Small intestine (tissue), 7 donors: ENCODE measurements around the gene ABHD6. TPM values are rescaled to one million over a fixed set of nuclear protein-coding genes. Genes with fewer than 3 reads are reported as not detected.
A peak's percentile ranks its signal among the peaks of the same experiment; 100 is the strongest.
"Not testable (repeated sequence)": the region's sequence is repeated elsewhere in the genome, so short reads cannot be mapped to it uniquely, and the experiment has no call there.

Source experiments
- DNase-seq, 2 donors: peaks; one replicate each; pipeline versions ENCODE4 v3.0.0 to v3.0.0-alpha.2; 2013
- FAIRE-seq: peaks from 2 replicates; lab custom pipeline; 2012; peaks lifted over from hg19 to GRCh38; lab: Jason Lieb, UNC
- H3K27ac ChIP-seq, 3 donors: one replicate each; pipeline ENCODE4 v1.5.1; 2013; ENCODE audit warnings: low read length in 2 of 3, mild to moderate bottlenecking in 2 of 3, control low read depth in 1 of 3, inconsistent platforms in 1 of 3, low read depth in 1 of 3, moderate library complexity in 1 of 3
- H3K27me3 ChIP-seq, 3 donors: one replicate each; pipeline ENCODE4 v1.6.1; 2013; ENCODE audit warnings: low read length in 3 of 3, inconsistent platforms in 1 of 3; ENCODE audit not compliant: control insufficient read depth in 3 of 3, insufficient read depth in 3 of 3
- H3K36me3 ChIP-seq, 3 donors: one replicate each; pipeline ENCODE4 v1.6.1; 2013; ENCODE audit warnings: low read length in 3 of 3, inconsistent platforms in 1 of 3, low read depth in 1 of 3, mild to moderate bottlenecking in 1 of 3, moderate library complexity in 1 of 3; ENCODE audit not compliant: control insufficient read depth in 3 of 3, insufficient read depth in 2 of 3
- H3K4me1 ChIP-seq, 3 donors: one replicate each; pipeline ENCODE4 v1.6.1; 2013; ENCODE audit warnings: low read length in 2 of 3, inconsistent platforms in 1 of 3, low read depth in 1 of 3, mild to moderate bottlenecking in 1 of 3, moderate library complexity in 1 of 3; ENCODE audit not compliant: control insufficient read depth in 3 of 3, insufficient read depth in 2 of 3
- H3K4me3 ChIP-seq, 3 donors: one replicate each; pipeline ENCODE4 v1.5.1; 2013; ENCODE audit warnings: low read length in 3 of 3, control low read depth in 1 of 3, inconsistent platforms in 1 of 3, low read depth in 1 of 3, mild to moderate bottlenecking in 1 of 3, moderate library complexity in 1 of 3
- H3K9me3 ChIP-seq, 2 donors: one replicate each; pipeline ENCODE4 v1.6.1; 2013; ENCODE audit warnings: low read depth in 1 of 2, low read length in 1 of 2; ENCODE audit not compliant: control insufficient read depth in 2 of 2, insufficient read depth in 1 of 2
- WGBS, 3 donors: extraction: QIAGEN DNeasy Blood & Tissue Kit; methylation state at CpG; one replicate each; pipeline ENCODE4 v1.1.7; 2013; 5-methylcytosine and 5-hydroxymethylcytosine counted together
- polyA plus RNA-seq, 4 donors: library from polyadenylated mRNA; stranded (reverse) in 3 of 4; unstranded in 1 of 4; fragments of 200-250 nt in 3 of 4; fragments of 120-200 nt in 1 of 4; gene quantifications; one replicate each; pipeline versions ENCODE4 v1.2.1 to v1.2.3, GENCODE V29; 2013
- donor health status: healthy with polysubstance abuse.
- donor health status: control.
- donor health status: control.
- donor health status: Bipolar disorder and iron deficiency.
- donor health status: healthy.

ABHD6 gene
- polyA plus RNA-seq, 4 donors: 12.1 to 42.9 (median 32.3) TPM

GRCh38 chr3:58242860-58243259 lies 5.3 kb downstream of the ABHD6 start:
- DNase-seq, H3K36me3 ChIP-seq, H3K9me3 ChIP-seq, H3K27ac ChIP-seq, H3K27me3 ChIP-seq, H3K4me3 ChIP-seq, FAIRE-seq: not testable (repeated sequence)
- 73 to 92% (median 76%) methylated on average over 3 to 4 of the region's 4 CpGs for WGBS, 3 donors
- peaks cover 4 to 31% (median 5%) of the 10 kb centered on the region in 3 donors for H3K4me1 ChIP-seq

GRCh38 chr3:58243976-58244585 lies 6.5 kb downstream of the ABHD6 start:
- no peak for FAIRE-seq
- Histone ChIP-seq H3K36me3 (peaks cover 0 to 2% (median 0%) of the 10 kb centered on the region in 3 donors), H3K9me3 (no peaks in the 10 kb centered on the region), H3K27ac (no peak overlapping the region), H3K4me3 (no peak overlapping the region), H3K27me3 (no peaks in the 10 kb centered on the region), H3K4me1 (peaks cover 4 to 26% (median 5%) of the 10 kb centered on the region in 3 donors)
- WGBS, 3 donors: 85% methylated on average over 6 of the region's 6 CpGs
- no peak for DNase-seq

GRCh38 chr3:58246148-58247047 lies 8.8 kb downstream of the ABHD6 start:
- H3K4me3 ChIP-seq: no peak overlapping the region
- H3K4me1 ChIP-seq: peaks cover 4 to 38% (median 5%) of the 10 kb centered on the region in 3 donors
- whole genome bisulfite sequencing, 3 donors: 38 to 68% (median 52%) methylated on average over 8 of the region's 8 CpGs
- no peaks in the 10 kb centered on the region for H3K9me3 ChIP-seq
- H3K27ac ChIP-seq: peak overlapping the region in 2 of 3 donors; percentile 37 to 70
- peak; percentile 67 to 74 for DNase-seq
- peaks cover 0 to 3% (median 0%) of the 10 kb centered on the region in 3 donors for H3K36me3 ChIP-seq
- FAIRE-seq: no peak
- H3K27me3 ChIP-seq: no peaks in the 10 kb centered on the region

GRCh38 chr3:58249358-58250092 lies 11.9 kb downstream of the ABHD6 start:
- 23 to 54% (median 33%) methylated on average over 7 of the region's 7 CpGs for WGBS, 3 donors
- DNase-seq (peak; percentile 88 to 97), FAIRE-seq (no peak)
- Histone ChIP-seq H3K27me3 (no peaks in the 10 kb centered on the region), H3K4me3 (peak overlapping the region in 2 of 3 donors; percentile 52 to 53), H3K27ac (peak overlapping the region; percentile 63 to 78 (median 69)), H3K9me3 (no peaks in the 10 kb centered on the region), H3K4me1 (peaks cover 4 to 27% (median 5%) of the 10 kb centered on the region in 3 donors), H3K36me3 (peaks cover 0 to 6% (median 0%) of the 10 kb centered on the region in 3 donors)

DNA sequence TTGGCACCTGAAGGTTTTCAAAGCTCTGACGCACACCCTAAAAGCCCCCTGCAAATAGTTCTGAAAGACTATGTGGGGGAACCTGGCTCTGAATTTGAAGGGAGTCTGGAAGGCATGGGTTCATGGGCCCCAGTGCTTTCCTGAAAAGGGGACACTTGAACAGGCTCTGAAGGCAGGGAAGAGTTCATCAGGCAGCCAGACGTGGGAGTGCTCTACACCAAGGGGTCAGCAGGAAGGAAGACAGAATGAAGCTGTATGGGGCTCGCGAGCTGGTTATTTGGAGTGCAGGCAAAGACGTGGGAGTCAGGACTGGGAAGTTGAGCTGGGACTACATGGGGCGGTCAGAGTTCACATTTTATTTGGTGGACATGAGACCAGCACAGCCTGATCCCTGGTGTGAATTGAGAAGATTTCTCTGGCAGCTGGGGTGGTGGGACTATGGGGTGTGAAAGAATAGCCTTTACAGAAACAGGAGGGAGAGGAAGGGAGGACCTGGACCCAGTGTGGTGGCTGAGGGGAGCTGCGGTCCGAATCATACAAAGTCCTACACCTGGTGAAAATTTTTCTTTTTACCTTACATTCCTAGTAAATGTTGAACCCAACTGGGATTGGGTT lies 12.6 kb downstream of the ABHD6 start:
- H3K27ac ChIP-seq: peak overlapping the region; percentile 63 to 75 (median 69)
- no peaks in the 10 kb centered on the region for H3K9me3 ChIP-seq
- peak overlapping the region; percentile 18 to 53 (median 52) for H3K4me3 ChIP-seq
- DNase-seq: peak; percentile 33 to 38
- WGBS, 3 donors: 57 to 75% (median 66%) methylated on average over 8 of the region's 8 CpGs
- H3K4me1 ChIP-seq: peaks cover 4 to 23% (median 5%) of the 10 kb centered on the region in 3 donors
- FAIRE-seq: no peak
- H3K27me3 ChIP-seq: no peaks in the 10 kb centered on the region
- H3K36me3 ChIP-seq: peaks cover 0 to 6% (median 0%) of the 10 kb centered on the region in 3 donors

GRCh38 chr3:58251631-58252035 lies 14.0 kb downstream of the ABHD6 start:
- no peak overlapping the region for H3K27ac ChIP-seq
- H3K4me1 ChIP-seq: peaks cover 0 to 16% (median 4%) of the 10 kb centered on the region in 3 donors
- no peak overlapping the region for H3K4me3 ChIP-seq

GRCh38 chr3:58254144-58254543 lies 16.6 kb downstream of the ABHD6 start:
- DNase-seq (no peak), FAIRE-seq (no peak)
- H3K27ac ChIP-seq: no peak overlapping the region
- 84 to 86% (median 85%) methylated on average over 4 of the region's 4 CpGs for WGBS, 3 donors
- H3K9me3 ChIP-seq: no peaks in the 10 kb centered on the region
- no peaks in the 10 kb centered on the region for H3K27me3 ChIP-seq
- H3K4me3 ChIP-seq: no peak overlapping the region
- peaks cover 0 to 15% (median 4%) of the 10 kb centered on the region in 3 donors for H3K4me1 ChIP-seq
- H3K36me3 ChIP-seq: peaks cover 4 to 20% (median 7%) of the 10 kb centered on the region in 3 donors

More at GRCh38 chr3:58251631-58252035, 14.0 kb downstream of the ABHD6 start:
- no peak for DNase-seq
- no peak for FAIRE-seq
- WGBS, 3 donors: 89 to 94% (median 93%) methylated on average over 3 of the region's 3 CpGs
- Histone ChIP-seq H3K36me3 (peaks cover 0 to 8% (median 0%) of the 10 kb centered on the region in 3 donors), H3K27me3 (no peaks in the 10 kb centered on the region), H3K9me3 (no peaks in the 10 kb centered on the region)
